OCI-LY1 (cell line): ENCODE data around the gene CYTH2.

Experiments
- H2AFZ ChIP-seq: fragments of 200-600 bp; sonication (generic), shearing (Covaris generic); 2 replicates; pipeline ENCODE4 v1.6.0; 2014; ENCODE audit warnings: antibody characterized with exemption, mild to moderate bottlenecking, low read length
- H3F3A ChIP-seq: fragments of 200-600 bp; sonication (generic), shearing (Covaris generic); 2 replicates; pipeline ENCODE4 v1.6.0; 2014; ENCODE audit warnings: mild to moderate bottlenecking, antibody characterized with exemption, low read length, moderate library complexity; ENCODE audit not compliant: insufficient read depth
- H3K27ac ChIP-seq: fragments of 200-600 bp; sonication (generic); 2 replicates; pipeline ENCODE4 v1.5.1; 2014; ENCODE audit warnings: low read length, mixed run types, mild to moderate bottlenecking, low read depth; ENCODE audit not compliant: poor library complexity, severe bottlenecking
- H3K27me3 ChIP-seq: fragments of 200-600 bp; sonication (generic); 2 replicates; pipeline ENCODE4 v1.6.0; 2014; ENCODE audit warnings: antibody characterized with exemption, mild to moderate bottlenecking, low read length, moderate library complexity; ENCODE audit not compliant: insufficient read depth
- H3K36me3 ChIP-seq: fragments of 200-600 bp; sonication (generic); 2 replicates; pipeline ENCODE4 v1.6.1; 2014; ENCODE audit warnings: mild to moderate bottlenecking, antibody characterized with exemption, low read length, moderate library complexity, mixed read lengths; ENCODE audit not compliant: insufficient read depth
- H3K4me1 ChIP-seq: fragments of 200-600 bp; sonication (generic); 2 replicates; pipeline ENCODE4 v1.5.1; 2014; ENCODE audit warnings: mild to moderate bottlenecking, low read length, moderate library complexity; ENCODE audit not compliant: insufficient read depth, severe bottlenecking
- H3K4me2 ChIP-seq: fragments of 200-600 bp; sonication (generic), shearing (Covaris generic); 2 replicates; pipeline ENCODE4 v1.6.1; 2014; ENCODE audit warnings: low read length
- H3K4me3 ChIP-seq: fragments of 200-600 bp; sonication (generic); 2 replicates; pipeline ENCODE4 v1.5.1; 2014; ENCODE audit warnings: low read length, low read depth, mild to moderate bottlenecking, mixed read lengths; ENCODE audit not compliant: poor library complexity, severe bottlenecking
- H3K79me2 ChIP-seq: fragments of 200-600 bp; shearing (Covaris generic); 2 replicates; pipeline ENCODE4 v1.6.1; 2016; ENCODE audit warnings: mixed run types, low read length, mixed read lengths; ENCODE audit not compliant: insufficient read depth
- H3K9ac ChIP-seq: fragments of 200-600 bp; sonication (generic), shearing (Covaris generic); 2 replicates; pipeline ENCODE4 v1.6.1; 2014; ENCODE audit warnings: mild to moderate bottlenecking, low read length, mixed read lengths
- H3K9me2 ChIP-seq: fragments of 200-600 bp; sonication (generic), shearing (Covaris generic); 2 replicates; pipeline ENCODE4 v1.6.1; 2014; ENCODE audit warnings: low read depth, mild to moderate bottlenecking, low read length, mixed read lengths
- H3K9me3 ChIP-seq: fragments of 200-600 bp; shearing (Covaris generic); 2 replicates; pipeline ENCODE4 v1.6.1; 2014; ENCODE audit warnings: low read length, mixed read lengths
- H4K20me1 ChIP-seq: fragments of 200-600 bp; sonication (generic), shearing (Covaris generic); 2 replicates; pipeline ENCODE4 v1.6.0; 2016; ENCODE audit warnings: mild to moderate bottlenecking, low read length; ENCODE audit not compliant: insufficient read depth
- CTCF ChIP-seq: fragments of 200-600 bp; sonication (generic), shearing (Covaris generic); IDR thresholded peaks from 2 replicates; pipeline ENCODE4 v1.5.1; 2017; ENCODE audit warnings: mild to moderate bottlenecking, antibody characterized with exemption, low read length, moderate library complexity, mixed read lengths
- EZH2 ChIP-seq: fragments of 200-600 bp; sonication (generic), shearing (Covaris generic); IDR thresholded peaks from 2 replicates; pipeline ENCODE4 v1.8.0; 2017; ENCODE audit warnings: borderline replicate concordance, mixed run types, mild to moderate bottlenecking, antibody characterized with exemption, low read length, moderate library complexity, mixed read lengths

Gene CYTH2

GRCh38 chr19:48428670-48429069, 40.5 kb upstream of the CYTH2 start:
- no peaks in the 10 kb centered on the region for H3K79me2 ChIP-seq
- no peak overlapping the region for H3K4me3 ChIP-seq
- peaks cover 11% of the 10 kb centered on the region for H3K4me1 ChIP-seq
- H3K9me3 ChIP-seq = no peaks in the 10 kb centered on the region
- no peak overlapping the region for H3K9ac ChIP-seq
- no peaks in the 10 kb centered on the region; the same call in 1 of the 2 replicates for H3K36me3 ChIP-seq
- H3K9me2 ChIP-seq = no peaks in the 10 kb centered on the region
- no peaks in the 10 kb centered on the region for H3K27me3 ChIP-seq
- H3K4me2 ChIP-seq = no peak overlapping the region
- no peaks in the 10 kb centered on the region for H3F3A ChIP-seq
- no peaks in the 10 kb centered on the region for H4K20me1 ChIP-seq
- no peak overlapping the region for H3K27ac ChIP-seq
- H2AFZ ChIP-seq = no peak overlapping the region
- no peak for TF ChIP-seq EZH2
- TF ChIP-seq CTCF = no peak

- Histone ChIP-seq H3K27ac (no peak overlapping the region), H3K9me3 (no peaks in the 10 kb centered on the region), H3K27me3 (no peaks in the 10 kb centered on the region), H3K79me2 (no peaks in the 10 kb centered on the region), H2AFZ (no peak overlapping the region), H3K4me3 (no peak overlapping the region), H3F3A (no peaks in the 10 kb centered on the region), H3K36me3 (no peaks in the 10 kb centered on the region; the same call in 1 of the 2 replicates), H3K9ac (no peak overlapping the region), H4K20me1 (no peaks in the 10 kb centered on the region), H3K9me2 (no peaks in the 10 kb centered on the region), H3K4me1 (peaks cover 5% of the 10 kb centered on the region), H3K4me2 (no peak overlapping the region; the same call in 1 of the 2 replicates)
- TF ChIP-seq CTCF (no peak), EZH2 (no peak)
Observed at GRCh38 chr19:48433337-48433736, 35.8 kb upstream of the CYTH2 start.

- Histone ChIP-seq H2AFZ (no peak overlapping the region), H3K27me3 (no peaks in the 10 kb centered on the region), H3K79me2 (no peaks in the 10 kb centered on the region), H3K4me1 (peaks cover 5% of the 10 kb centered on the region), H3K4me3 (no peak overlapping the region), H3K9me3 (no peaks in the 10 kb centered on the region), H3K9ac (no peak overlapping the region), H3F3A (no peaks in the 10 kb centered on the region), H3K4me2 (no peak overlapping the region), H3K36me3 (no peaks in the 10 kb centered on the region; the same call in 1 of the 2 replicates), H4K20me1 (no peaks in the 10 kb centered on the region), H3K9me2 (no peaks in the 10 kb centered on the region), H3K27ac (no peak overlapping the region)
- TF ChIP-seq CTCF = no peak
- no peak for TF ChIP-seq EZH2
Observed at GRCh38 chr19:48436586-48436985, 32.6 kb upstream of the CYTH2 start.
